Prostate gland (tissue), 2 donors: ENCODE data around the gene ARSI.

Experiments used
- CTCF ChIP-seq, 4 experiments: fragments of 200-600 bp in 2 of 4; fragments of 450-650 bp in 2 of 4; sonication (generic) in 2 of 4; IDR thresholded peaks; 1 replicate in 3 of 4; 2 replicates in 1 of 4; pipeline ENCODE4 v1.5.1; 2016 to 2019; ENCODE audit warnings: antibody characterized with exemption in 4 of 4, mild to moderate bottlenecking in 2 of 4, moderate library complexity in 2 of 4
- POLR2A ChIP-seq: fragments of 450-650 bp; IDR thresholded peaks from one replicate; pipeline ENCODE4 v1.6.1; 2016; ENCODE audit warnings: antibody characterized with exemption, mild to moderate bottlenecking

GRCh38 chr5:150279330-150280020 lies 23.2 kb downstream of the ARSI start:
- TF ChIP-seq POLR2A (no peak), CTCF (IDR thresholded peaks at IDR 0.05) (no peak)
